SK-N-MC (cell line): ENCODE results near the gene TAPT1.
A peak's percentile ranks its signal among the peaks of the same experiment; 100 is the strongest.
"Not testable (repeated sequence)": the region's sequence is repeated elsewhere in the genome, so short reads cannot be mapped to it uniquely, and the experiment has no call there.

Source experiments
- DNase-seq: peaks from one replicate; pipeline ENCODE4 v3.0.0-alpha.2; 2011; ENCODE audit warnings: low read depth, low spot score
- H3K27ac ChIP-seq: fragments of 200-600 bp; sonication (generic); 2 replicates; pipeline ENCODE4 v1.5.1; 2016; ENCODE audit warnings: mixed run types
- H3K36me3 ChIP-seq: fragments of 200-600 bp; sonication (generic); 2 replicates; pipeline ENCODE4 v1.6.1; 2017; ENCODE audit warnings: antibody characterized with exemption, low read length, mixed read lengths; ENCODE audit not compliant: insufficient read depth
- H3K4me3 ChIP-seq: fragments of 200-600 bp; sonication (generic); 2 replicates; pipeline ENCODE4 v1.5.1; 2016
- H3K9ac ChIP-seq: fragments of 200-600 bp; sonication (generic); 2 replicates; pipeline ENCODE4 v1.8.0; 2017; ENCODE audit warnings: mixed run types, mixed read lengths; ENCODE audit not compliant: insufficient read length
- H3K9me3 ChIP-seq: fragments of 200-600 bp; sonication (generic); 2 replicates; pipeline ENCODE4 v1.6.1; 2017; ENCODE audit warnings: low read depth, mild to moderate bottlenecking, antibody characterized with exemption, low read length, moderate library complexity, mixed read lengths
- EZH2 ChIP-seq: fragments of 200-600 bp; sonication (generic); IDR thresholded peaks from one replicate; pipeline ENCODE4 v1.6.1; 2017; ENCODE audit warnings: antibody characterized with exemption
- FOXP2 ChIP-seq: optimal IDR thresholded peaks from 2 replicates; pipeline ENCODE3; 2011; ENCODE audit warnings: mild to moderate bottlenecking, moderate library complexity; ENCODE audit not compliant: insufficient read depth; ENCODE audit errors: extremely low read length, control extremely low read depth
- POLR2AphosphoS5 ChIP-seq: IDR thresholded peaks from 2 replicates; pipeline ENCODE4 v1.6.1; 2012; ENCODE audit warnings: mild to moderate bottlenecking, low read depth, low read length, borderline replicate concordance

TAPT1 gene

GRCh38 chr4:16197876-16198665, 28.2 kb downstream of the TAPT1 start:
- H3K9ac ChIP-seq: no peak overlapping the region
- no peak for DNase-seq
- TF ChIP-seq POLR2AphosphoS5: no peak
- TF ChIP-seq FOXP2: no peak
- TF ChIP-seq EZH2: no peak

DNA sequence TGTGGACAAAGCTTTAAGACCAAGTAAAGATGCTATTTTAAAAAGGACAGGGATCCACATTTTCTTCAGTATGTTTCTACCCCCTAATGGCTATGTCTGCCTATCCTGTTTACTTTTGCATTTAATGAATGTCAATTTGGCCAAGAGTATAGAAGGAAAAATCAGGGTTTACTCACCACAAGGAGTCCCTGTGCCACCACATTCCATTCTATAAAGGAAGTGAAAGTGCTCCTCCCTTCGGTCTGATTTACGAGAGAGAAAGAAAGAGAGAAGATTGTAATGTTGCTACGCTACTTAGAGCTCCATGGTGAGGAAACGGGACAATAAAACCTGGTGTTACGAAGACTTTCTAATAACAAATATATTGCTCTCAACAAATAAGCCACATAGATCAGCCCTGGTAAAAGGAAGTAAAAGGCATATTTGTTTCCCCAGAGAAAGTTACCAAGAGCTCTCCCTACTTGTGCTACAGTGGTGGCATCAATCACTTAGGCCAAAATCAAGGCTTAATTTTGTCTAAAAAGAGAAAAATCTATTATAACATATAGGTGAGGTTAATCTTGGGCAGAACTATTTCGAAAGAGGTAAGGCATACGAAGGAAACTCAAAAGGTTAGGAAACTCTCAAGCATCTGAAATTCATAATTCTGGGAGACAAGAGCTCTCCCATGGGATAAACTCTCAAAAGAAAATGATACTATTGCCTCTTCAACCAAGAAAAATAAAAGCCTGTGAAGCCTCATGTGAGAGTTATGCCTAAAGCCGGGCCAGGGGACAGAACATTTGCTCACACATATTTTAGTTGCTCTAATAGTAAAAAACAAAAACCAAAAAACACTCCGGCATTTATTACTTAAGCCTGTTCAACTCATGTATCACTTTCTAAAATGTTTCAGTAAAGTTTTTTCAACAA, 29.5 kb downstream of the TAPT1 start:
- Histone ChIP-seq H3K9ac (peak overlapping the region; percentile 45), H3K4me3 (peak overlapping the region; percentile 62), H3K27ac (peak overlapping the region; percentile 54; the same call in 1 of the 2 replicates), H3K9me3 (no peaks in the 10 kb centered on the region), H3K36me3 (no peaks in the 10 kb centered on the region)
- TF ChIP-seq FOXP2 (no peak), EZH2 (no peak), POLR2AphosphoS5 (no peak)
- DNase-seq: no peak

More at GRCh38 chr4:16197876-16198665, 28.2 kb downstream of the TAPT1 start:
- H3K9me3 ChIP-seq: no peaks in the 10 kb centered on the region
- H3K36me3 ChIP-seq: no peaks in the 10 kb centered on the region
- no peak overlapping the region for H3K27ac ChIP-seq
- H3K4me3 ChIP-seq: no peak overlapping the region

DNA sequence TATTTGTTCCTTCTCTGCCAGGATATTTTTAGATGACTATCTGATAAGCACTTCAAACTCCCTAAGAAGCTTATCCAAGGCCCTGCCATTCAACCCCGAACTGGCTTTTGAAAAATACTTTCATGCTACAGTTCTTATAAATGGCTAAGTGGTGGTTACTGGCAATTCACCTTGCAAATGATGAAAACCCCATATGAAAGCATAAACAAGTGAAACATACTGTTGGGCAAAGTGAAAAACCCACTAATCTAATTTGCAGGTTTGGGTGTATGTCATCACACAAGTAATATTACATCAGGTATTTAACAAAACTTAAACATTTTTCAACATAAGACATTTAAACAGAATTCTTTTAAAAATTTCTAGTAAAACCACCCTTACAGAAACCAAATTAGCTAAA, 31.1 kb downstream of the TAPT1 start:
- no peaks in the 10 kb centered on the region for H3K9me3 ChIP-seq
- no peak overlapping the region for H3K9ac ChIP-seq
- TF ChIP-seq EZH2 (no peak), FOXP2 (no peak), POLR2AphosphoS5 (no peak)
- peaks cover 7% of the 10 kb centered on the region; the same call in 1 of the 2 replicates for H3K36me3 ChIP-seq
- DNase-seq: no peak
- H3K27ac ChIP-seq: no peak overlapping the region
- no peak overlapping the region for H3K4me3 ChIP-seq

GRCh38 chr4:16194798-16195197, 31.5 kb downstream of the TAPT1 start:
- H3K27ac ChIP-seq, H3K36me3 ChIP-seq, H3K9ac ChIP-seq, H3K4me3 ChIP-seq, DNase-seq, H3K9me3 ChIP-seq: not testable (repeated sequence)

- no peak overlapping the region for H3K27ac ChIP-seq
- DNase-seq: no peak
- no peaks in the 10 kb centered on the region for H3K9me3 ChIP-seq
- H3K4me3 ChIP-seq: no peak overlapping the region
- TF ChIP-seq EZH2 (no peak), FOXP2 (no peak), POLR2AphosphoS5 (no peak)
- H3K36me3 ChIP-seq: peaks cover 10% of the 10 kb centered on the region; the same call in 1 of the 2 replicates
- H3K9ac ChIP-seq: no peak overlapping the region
These were observed 32.1 kb downstream of the TAPT1 start for GRCh38 chr4:16194214-16194613.

DNA sequence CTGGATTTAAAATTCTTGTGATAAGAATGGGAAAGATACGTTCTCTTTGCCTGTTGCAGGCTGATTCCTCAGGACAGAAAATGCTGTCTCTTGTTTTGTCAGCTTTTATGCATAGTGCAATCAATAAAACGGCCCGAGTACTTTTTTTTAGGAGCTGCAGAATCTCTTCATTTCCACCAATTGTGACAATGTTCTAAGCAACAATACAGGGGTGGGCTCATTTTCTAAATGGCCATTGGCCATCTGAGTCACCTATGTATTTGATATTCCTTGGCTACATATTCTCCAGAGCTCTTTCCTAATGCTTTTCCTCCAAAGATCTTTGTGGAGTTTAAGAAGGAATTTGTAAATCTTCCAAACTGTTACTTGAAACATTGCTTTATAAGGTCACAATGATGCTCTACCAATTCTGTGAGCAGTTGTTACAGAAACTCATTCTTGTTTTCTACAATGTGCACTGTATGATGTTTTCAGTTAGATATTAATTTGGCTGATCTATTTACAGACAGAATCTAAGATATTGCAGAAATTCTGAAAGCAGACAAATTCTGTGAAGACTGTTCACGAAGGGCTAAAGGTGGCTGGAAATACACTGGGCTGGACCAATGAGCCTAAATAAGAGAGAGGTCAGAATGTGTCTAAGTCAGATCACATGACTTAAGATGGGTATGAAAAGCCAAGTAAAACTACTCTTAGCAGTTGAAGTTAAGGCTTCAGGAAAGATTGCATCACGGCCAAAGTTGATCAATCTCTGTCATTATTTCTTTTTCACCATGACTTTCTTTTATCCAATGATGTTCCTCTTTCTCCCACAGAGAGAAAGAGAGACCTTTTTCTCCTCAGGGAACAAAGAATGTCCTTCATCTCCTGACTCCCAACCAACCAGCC, 33.4 kb downstream of the TAPT1 start:
- H3K27ac ChIP-seq: no peak overlapping the region
- no peak overlapping the region for H3K9ac ChIP-seq
- TF ChIP-seq EZH2 (no peak), FOXP2 (no peak), POLR2AphosphoS5 (no peak)
- DNase-seq: no peak
- no peak overlapping the region for H3K4me3 ChIP-seq
- H3K36me3 ChIP-seq: peaks cover 10% of the 10 kb centered on the region; the same call in 1 of the 2 replicates
- no peaks in the 10 kb centered on the region for H3K9me3 ChIP-seq

- Histone ChIP-seq H3K9ac (no peak overlapping the region), H3K36me3 (peaks cover 10% of the 10 kb centered on the region; the same call in 1 of the 2 replicates), H3K4me3 (no peak overlapping the region), H3K9me3 (no peaks in the 10 kb centered on the region), H3K27ac (no peak overlapping the region)
- no peak for TF ChIP-seq POLR2AphosphoS5
- no peak for TF ChIP-seq EZH2
- no peak for TF ChIP-seq FOXP2
- no peak for DNase-seq
These were observed 34.2 kb downstream of the TAPT1 start for GRCh38 chr4:16192057-16192456.

GRCh38 chr4:16187455-16187854, 38.8 kb downstream of the TAPT1 start:
- Histone ChIP-seq H3K9ac (no peak overlapping the region), H3K4me3 (no peak overlapping the region), H3K36me3 (peaks cover 13% of the 10 kb centered on the region; the same call in 1 of the 2 replicates), H3K9me3 (no peaks in the 10 kb centered on the region), H3K27ac (peak overlapping the region; percentile 40; the same call in 1 of the 2 replicates)
- TF ChIP-seq POLR2AphosphoS5 (no peak), FOXP2 (no peak), EZH2 (no peak)
- no peak for DNase-seq
